SKM-1 treated with dmso at 0.1 percent for 144 hours (cell line): Measurements from ENCODE around the gene HOXB3.

ENCODE experiments used
- DNase-seq: peaks from one replicate; lab custom pipeline; 2025; ENCODE audit not compliant: unreplicated experiment; lab: John Stamatoyannopoulos, UW

Gene HOXB3

DNA sequence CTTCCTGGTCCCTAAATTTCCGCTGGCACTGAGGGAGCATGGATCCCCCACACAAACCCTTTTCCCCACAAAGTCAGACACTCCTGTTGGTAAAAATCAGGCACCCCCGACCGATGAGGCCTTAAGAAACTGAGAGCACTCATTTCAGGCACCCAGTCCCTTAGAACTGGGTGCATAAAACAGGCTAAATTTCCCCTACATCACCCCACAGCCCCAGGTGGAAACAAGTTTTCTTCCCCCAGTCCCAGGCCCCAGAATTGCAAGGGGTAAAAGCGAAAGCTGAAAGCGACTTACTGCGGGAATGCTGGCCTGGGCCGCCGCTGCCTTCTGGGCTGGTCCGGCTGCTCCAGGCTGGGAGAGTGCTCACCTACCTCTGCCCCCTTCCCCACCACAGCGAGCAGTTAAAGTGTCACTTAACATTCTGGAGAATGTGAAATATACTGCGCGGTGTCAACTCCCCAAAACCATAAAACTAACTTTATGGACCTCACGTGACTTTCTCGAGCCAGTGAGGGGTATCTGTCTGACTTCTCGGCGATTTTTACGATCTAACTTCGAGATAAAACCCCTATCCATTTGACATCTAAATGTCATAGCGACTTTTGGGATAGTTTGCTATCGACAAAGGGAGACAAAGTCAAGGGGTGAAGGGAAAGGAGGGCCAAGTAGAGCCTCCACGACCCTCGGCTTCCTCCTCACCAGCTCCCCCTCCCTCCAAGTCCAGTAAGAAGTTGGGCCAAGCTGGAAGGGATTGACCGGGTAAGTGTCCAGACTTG lies at the start of gene HOXB3:
TSS of gene HOXB3 (minus strand) at position 411 of the 776 bp plus-strand sequence. CDS start 37,767 bp downstream, outside the sequence.
- no peak for DNase-seq

- no peak for DNase-seq
Measured at GRCh38 chr17:48639136-48639535, 49.1 kb upstream of the HOXB3 start.

DNA sequence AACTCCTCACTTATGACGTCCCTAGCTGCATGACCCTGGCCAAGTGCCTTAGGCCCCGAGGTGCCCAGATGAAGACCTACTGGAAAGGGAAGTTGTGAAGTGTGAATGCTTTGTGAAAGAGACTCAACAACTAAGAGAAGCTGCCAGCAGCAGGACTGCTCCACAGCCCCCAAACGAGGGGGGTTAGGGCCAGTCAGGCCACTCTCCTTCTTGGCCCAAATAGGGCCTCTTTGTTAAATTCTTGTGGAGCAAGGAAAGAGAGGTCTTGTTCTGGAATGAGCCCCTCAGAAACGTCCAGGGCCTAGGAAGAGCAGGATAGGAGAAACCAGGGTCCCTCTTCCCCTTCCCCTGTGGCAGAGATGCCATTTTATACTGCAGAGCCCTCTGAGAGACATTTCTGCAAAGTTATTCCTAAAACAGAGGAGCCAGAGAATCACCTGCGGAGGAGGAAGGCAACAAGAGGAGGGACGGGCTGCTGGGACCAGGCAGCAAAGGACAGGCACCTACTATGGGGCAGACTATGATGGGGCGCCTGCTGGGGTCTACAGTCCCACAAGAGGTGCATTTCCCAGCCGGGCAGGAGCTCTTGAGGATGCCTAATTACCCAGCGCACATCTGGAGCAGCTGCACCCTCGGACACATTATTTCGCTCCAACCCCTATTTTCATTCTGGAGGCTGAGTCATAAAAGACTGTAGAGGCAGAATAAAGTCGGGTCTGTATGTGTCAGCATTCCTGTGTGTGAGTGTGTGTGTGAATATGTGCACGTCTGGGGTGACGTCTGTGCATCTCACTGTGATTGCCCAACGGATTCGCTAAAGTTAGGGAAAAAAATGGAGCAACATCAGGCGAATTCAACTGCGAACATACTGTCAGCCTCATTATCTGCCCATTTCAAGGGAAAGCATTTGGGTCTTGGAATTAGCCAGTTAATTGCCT lies 47.6 kb upstream of the HOXB3 start:
- no peak for DNase-seq

DNA sequence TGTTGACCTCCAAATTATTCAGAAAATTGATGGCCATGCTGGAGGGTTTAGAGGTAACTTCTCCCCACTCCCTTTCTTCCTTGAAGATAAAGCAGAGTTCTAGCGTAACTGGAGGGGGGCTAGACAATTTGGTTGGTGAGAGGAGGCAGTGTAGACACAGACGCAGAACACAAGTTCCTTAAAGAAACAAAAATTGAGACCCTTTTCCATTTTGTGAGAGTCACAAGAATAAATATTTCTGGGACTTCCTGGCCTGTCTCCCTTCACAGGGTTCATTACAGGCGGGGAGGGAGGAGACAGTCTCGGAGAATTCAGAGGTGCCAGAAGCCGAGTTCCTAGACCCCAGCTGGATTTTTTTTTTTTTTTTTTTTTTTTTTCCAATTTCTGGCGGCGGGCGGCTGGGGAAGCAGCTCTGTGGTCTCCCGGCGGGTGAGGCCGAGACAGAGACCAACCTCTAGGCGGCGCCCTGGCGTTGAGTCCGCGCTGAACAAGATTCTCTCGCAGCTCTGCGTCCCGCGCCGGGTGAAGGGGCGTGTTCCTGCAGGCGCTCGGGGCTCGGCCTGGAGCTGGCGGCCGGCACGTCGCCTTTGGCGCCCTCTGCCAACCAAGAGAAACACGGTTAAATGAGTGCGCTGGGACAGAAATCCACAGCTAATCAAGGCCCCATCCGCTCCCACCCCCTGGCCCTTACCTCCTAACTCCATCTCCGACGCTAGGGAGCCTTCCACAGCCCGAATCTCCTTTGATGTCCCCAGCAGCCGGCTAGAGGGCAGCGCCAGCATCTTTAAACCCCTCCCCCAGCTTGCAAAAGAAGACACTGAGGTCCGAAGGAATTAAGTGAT lies 46.4 kb upstream of the HOXB3 start:
- DNase-seq = peak; percentile 51

GRCh38 chr17:48634493-48635208 lies 44.6 kb upstream of the HOXB3 start:
- DNase-seq = no peak

- no peak for DNase-seq
Measured at GRCh38 chr17:48633266-48633677, 43.2 kb upstream of the HOXB3 start.

DNA sequence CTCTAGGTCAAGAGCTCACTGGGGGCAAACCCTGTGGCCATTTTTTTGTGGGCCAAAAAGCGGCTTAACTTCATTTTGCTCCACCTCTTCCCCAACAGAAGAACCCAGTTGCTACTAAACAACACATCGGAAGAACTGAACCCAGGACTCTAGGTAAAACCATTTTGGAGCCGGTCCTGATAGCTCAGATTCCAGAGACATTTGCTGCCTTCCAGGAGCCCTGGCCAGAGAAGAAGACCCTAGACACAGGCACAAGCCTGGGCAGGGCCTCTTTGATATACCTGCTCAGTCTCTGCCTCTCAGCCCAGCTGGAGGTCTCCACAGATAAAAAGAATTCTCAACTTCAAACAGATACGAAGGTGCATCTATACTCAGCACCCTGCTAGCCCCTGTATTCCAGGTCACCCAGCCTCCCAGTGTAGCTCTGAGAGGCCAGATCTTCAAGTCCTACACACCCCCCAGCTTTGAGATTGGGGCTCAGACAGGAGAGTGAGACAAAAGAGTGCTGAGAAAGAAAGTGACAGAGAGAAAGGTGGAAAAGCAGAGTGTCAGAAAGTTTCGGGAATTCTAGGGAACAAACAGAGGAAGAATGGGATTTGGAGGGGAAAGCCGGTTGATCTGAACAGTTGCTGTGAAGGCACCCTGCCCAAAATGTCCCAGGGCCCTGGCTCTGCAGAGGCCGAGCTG lies 42.7 kb upstream of the HOXB3 start:
- no peak for DNase-seq

- DNase-seq = no peak
Measured at GRCh38 chr17:48631693-48632578, 41.9 kb upstream of the HOXB3 start.

DNA sequence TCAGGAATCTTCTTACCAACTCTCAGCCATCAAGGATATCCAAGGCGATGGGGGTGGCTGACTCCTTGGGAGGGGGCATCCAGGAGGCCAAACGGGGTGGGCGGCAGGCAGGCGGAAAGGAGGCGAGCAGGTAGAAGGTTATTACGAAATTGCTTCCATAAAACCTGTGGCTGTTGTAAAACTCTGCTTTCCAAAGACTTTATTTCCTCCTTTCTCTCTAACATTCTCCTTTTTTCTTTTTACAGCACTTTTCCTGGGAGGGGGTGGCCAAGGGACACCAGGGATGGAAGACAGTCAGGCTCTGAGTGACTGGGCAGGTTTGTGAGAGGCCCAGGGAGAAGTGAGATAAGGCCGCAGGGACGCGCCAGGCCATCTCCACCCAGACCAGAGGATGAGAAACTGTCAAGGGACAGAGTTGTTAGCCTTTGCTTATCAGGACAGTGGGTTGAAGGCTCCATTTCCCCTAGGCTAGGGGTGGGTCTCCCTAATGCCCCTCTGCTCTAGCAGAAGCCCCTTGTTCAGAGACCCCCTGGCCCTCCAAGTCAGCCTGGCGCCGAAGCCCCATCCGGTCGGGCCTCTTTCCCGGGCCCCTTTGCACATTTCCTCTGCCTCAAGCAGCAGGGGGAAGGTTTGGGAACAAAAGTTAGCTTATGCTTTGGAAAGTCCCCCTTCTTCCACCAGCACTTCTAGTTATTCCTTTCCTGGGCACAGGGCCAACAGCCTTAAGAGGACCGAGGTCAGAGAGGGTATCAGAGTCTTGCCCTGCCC lies 41.1 kb upstream of the HOXB3 start:
- DNase-seq = no peak

DNA sequence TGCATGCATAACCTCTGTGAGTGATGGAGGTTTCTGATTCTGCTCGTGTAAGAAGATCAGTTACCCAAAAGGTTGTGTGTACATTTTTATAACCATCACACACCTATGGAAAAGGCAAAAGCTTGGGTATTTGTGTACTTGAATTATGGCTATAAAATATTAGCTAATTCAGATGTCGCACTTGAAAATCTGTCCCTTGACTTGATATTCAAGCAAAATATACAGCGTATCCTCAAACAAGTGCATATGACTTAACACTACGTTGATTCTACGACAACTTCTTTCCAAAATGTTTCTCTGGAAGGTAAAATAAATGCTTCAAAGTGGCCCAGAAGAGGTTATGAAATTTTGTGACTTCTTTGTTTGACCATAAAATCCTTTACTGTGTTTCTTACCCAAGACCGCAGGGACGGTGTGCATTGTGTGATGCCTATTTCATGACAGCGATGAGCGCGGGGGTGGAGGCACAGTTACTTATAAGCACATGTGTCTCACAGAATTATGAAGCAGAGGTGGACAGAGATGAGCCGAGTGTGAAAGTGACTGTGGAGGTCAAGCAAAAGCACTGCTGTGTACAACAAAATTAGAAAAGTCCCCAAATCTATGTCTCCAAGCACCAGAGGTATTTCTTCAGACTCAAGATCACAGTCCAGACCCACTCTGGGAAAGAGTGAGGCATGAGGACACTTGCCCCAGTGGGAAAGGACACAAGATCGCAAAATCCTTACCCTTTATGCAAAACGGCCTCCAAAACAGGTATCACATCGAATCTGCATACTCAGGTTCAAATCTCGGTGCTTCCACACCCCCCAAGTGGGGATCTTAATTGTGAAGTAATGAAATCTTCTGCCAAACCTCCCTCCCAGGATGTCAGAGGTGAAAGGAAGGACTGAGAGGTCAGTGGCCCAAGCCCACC lies 40.2 kb upstream of the HOXB3 start:
- DNase-seq = no peak

- DNase-seq = no peak
Measured at GRCh38 chr17:48629411-48629759, 39.3 kb upstream of the HOXB3 start.

DNA sequence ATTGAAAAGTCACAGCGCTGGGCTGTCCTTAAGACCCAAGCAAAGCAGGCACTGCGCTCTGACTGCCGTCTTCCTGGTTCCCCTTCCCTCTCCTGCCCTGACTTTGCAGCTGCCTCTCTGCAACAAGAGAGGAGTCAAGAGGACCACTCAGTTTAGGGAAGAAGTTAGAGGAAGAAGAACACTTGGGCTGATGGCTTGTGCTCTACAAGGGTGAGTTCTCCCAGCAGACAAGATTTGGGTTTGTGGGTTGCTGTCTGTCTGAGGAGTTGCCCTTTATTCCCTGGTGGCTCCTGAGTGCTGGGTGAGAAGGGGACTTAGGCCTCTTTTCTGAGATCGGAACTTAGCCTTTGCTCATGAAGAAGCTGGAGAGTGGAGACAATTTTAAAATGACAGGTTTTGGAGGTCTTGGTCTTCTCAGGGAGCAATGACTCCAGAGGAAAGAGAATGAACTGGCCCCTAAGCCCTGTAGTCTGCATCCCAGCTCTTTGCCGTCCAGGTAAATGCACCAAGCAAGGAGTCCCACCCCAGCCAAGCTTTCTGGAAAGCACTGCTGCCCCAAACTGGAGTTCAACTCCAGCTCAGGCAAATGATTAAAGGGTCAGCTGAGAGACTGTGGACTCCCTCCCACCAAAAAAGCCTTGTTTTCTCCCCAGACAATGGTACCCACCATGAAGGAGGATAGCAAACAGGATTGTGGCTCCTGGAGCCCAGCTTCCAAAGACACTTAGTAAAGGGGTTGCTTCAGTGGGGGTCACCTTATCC lies 38.8 kb upstream of the HOXB3 start:
- no peak for DNase-seq

- DNase-seq = no peak
Measured at GRCh38 chr17:48627623-48628521, 37.8 kb upstream of the HOXB3 start.

DNA sequence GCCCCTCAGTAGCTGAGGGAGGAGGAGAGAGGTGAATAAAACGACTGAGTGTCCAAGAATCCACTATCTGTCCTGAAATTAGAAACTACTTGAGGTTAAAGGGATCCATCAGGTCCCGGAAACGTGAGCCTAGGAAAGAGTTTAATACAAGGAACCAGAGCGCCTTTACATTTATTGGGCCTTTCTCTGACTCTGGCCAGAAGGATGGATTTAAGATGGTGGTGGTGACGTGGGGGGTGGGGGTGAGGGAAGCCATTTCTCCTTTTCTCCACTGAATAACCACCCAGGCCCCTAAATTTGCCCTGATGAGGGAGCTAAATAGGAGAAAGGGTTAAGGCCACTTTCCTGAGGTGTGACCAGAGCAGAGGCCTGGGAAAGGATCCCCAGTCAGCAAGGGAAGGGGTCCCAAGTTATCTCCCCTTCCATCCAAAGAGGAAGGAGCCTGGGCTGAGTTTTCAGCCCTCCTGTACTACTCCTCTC lies 37.1 kb upstream of the HOXB3 start:
- DNase-seq = no peak
